ENCODE data around the gene C9orf72. TPM values are rescaled to one million over a fixed set of nuclear protein-coding genes. Genes with fewer than 3 reads are reported as not detected.

Gene C9orf72
- total and polyA plus RNA-seq, 2 of the 8 experiments (the other 6 are each of a cell fraction or from before 2014, with no cell fraction given): 7.2 to 17.5 TPM

GRCh38 chr9:27573634-27574590, 631 bp upstream of the C9orf72 start (continued):
- no peak for TF ChIP-seq TEAD4 (IDR thresholded peaks at IDR 0.05; ENCODE audit: low read depth, low read length)
- peak; percentile 73 for TF ChIP-seq SP4 (IDR thresholded peaks at IDR 0.05; ENCODE audit: low read length)
- no peak for TF ChIP-seq BCL11A (IDR thresholded peaks at IDR 0.05; ENCODE audit: low read depth in 2 of 2, low read length in 2 of 2)
- peak; percentile 78; the same call in 1 of the 2 replicates for TF ChIP-seq SP1 (IDR thresholded peaks at IDR 0.05; ENCODE audit: low read depth, low read length)
- TF ChIP-seq CEBPB (IDR thresholded peaks at IDR 0.05; ENCODE audit: low read depth, low read length): peak; percentile 66
- no peak for TF ChIP-seq CHD1 (IDR thresholded peaks at IDR 0.05; ENCODE audit: low read depth, low read length)
- TF ChIP-seq ASH2L (IDR thresholded peaks at IDR 0.05; ENCODE audit: low read length): peak; percentile 77
- no peak for TF ChIP-seq GTF2F1 (IDR thresholded peaks at IDR 0.05; ENCODE audit: borderline replicate concordance, low read depth, low read length)
- no peak for TF ChIP-seq ATF3 (IDR thresholded peaks at IDR 0.05; ENCODE audit: insufficient read depth, low read depth, low read length)
- peak; percentile 39; the same call in 1 of the 2 replicates for TF ChIP-seq BRCA1 (IDR thresholded peaks at IDR 0.05; ENCODE audit: low read depth, low read length)
- TF ChIP-seq USF2 (IDR thresholded peaks at IDR 0.05; ENCODE audit: low read length): peak; percentile 19; the same call in 1 of the 2 replicates
- TF ChIP-seq RXRA (IDR thresholded peaks at IDR 0.05; ENCODE audit: insufficient read depth, low read depth, low read length): no peak
- TF ChIP-seq YY1 (IDR thresholded peaks at IDR 0.05; ENCODE audit: low read depth, low read length): peak; percentile 78; the same call in 1 of the 2 replicates
- TF ChIP-seq KDM4A (IDR thresholded peaks at IDR 0.05; ENCODE audit: low read depth, low read length, severe bottlenecking): peak; percentile 59
- no peak for TF ChIP-seq CTCF (IDR thresholded peaks at IDR 0.05; ENCODE audit: control extremely low read depth in 1 of 3, insufficient read depth in 1 of 3, low read depth in 1 of 3, low read length in 3 of 3)
- no peak for TF ChIP-seq KDM1A (IDR thresholded peaks at IDR 0.05; ENCODE audit: borderline replicate concordance, low read length)
- peak in 1 of 2 experiments; percentile 91; a peak in 2 of 4 replicates for TF ChIP-seq SIN3A (conservative IDR thresholded peaks at IDR 0.05 in 1 of 2, IDR thresholded peaks at IDR 0.05 in 1 of 2; ENCODE audit: low read depth in 1 of 2, low read length in 2 of 2)
- TF ChIP-seq RNF2 (IDR thresholded peaks at IDR 0.05; ENCODE audit: borderline replicate concordance, low read depth, low read length, missing control alignments, poor library complexity, severe bottlenecking): no peak
- peak; percentile 93 for TF ChIP-seq POLR2AphosphoS5 (IDR thresholded peaks at IDR 0.05; ENCODE audit: low read depth, low read length)
